ENCODE data around the gene TNS3. TPM values are rescaled to one million over a fixed set of nuclear protein-coding genes. Genes with fewer than 3 reads are reported as not detected.

TNS3 gene
- total and polyA plus RNA-seq, 7 donors = 17.4 to 43.8 (median 28.8) TPM

GRCh38 chr7:47288060-47288459 lies 293.9 kb downstream of the TNS3 start:
- WGBS, 2 donors = 94 to 97% methylated on average over 6 of the region's 6 CpGs
- peaks cover 0 to 13% (median 7%) of the 10 kb centered on the region in 4 donors for H3K4me1 ChIP-seq
- H3K4me3 ChIP-seq = no peak overlapping the region
- intact Hi-C loops (cut with DNase I) = no loop called here
- no peak overlapping the region for H3K27ac ChIP-seq
- DNase-seq = no peak
- H3K9me3 ChIP-seq = no peaks in the 10 kb centered on the region
- H3K27me3 ChIP-seq = no peaks in the 10 kb centered on the region
- peaks cover 7 to 74% (median 29%) of the 10 kb centered on the region in 4 donors for H3K36me3 ChIP-seq
- TF ChIP-seq POLR2AphosphoS5 (IDR thresholded peaks at IDR 0.05) (no peak), CTCF (IDR thresholded peaks at IDR 0.05) (no peak), POLR2A (IDR thresholded peaks at IDR 0.05) (no peak), EP300 (IDR thresholded peaks at IDR 0.05) (no peak)

GRCh38 chr7:47285860-47286491 lies 295.9 kb downstream of the TNS3 start:
- H3K27ac ChIP-seq = peak overlapping the region in 2 of 4 donors; percentile 14 to 54
- intact Hi-C loops (cut with DNase I) = no loop called here

GRCh38 chr7:47284691-47285635 lies 296.9 kb downstream of the TNS3 start:
- Histone ChIP-seq H3K27ac (no peak overlapping the region), H3K4me1 (no peaks in the 10 kb centered on the region), H3K4me3 (no peak overlapping the region), H3K9me3 (no peaks in the 10 kb centered on the region), H3K27me3 (no peaks in the 10 kb centered on the region), H3K36me3 (peaks cover 17 to 73% (median 37%) of the 10 kb centered on the region in 4 donors)
- no peak for TF ChIP-seq EP300 (IDR thresholded peaks at IDR 0.05)
- TF ChIP-seq POLR2AphosphoS5 (IDR thresholded peaks at IDR 0.05) = no peak
- TF ChIP-seq CTCF (IDR thresholded peaks at IDR 0.05) = no peak
- no peak for TF ChIP-seq POLR2A (IDR thresholded peaks at IDR 0.05)
- intact Hi-C loops (cut with DNase I) = no loop called here
- 89 to 91% methylated on average over 11 of the region's 11 CpGs for WGBS, 2 donors
- peak; percentile 52 for DNase-seq

More at GRCh38 chr7:47285860-47286491, 295.9 kb downstream of the TNS3 start:
- DNase-seq = peak; percentile 53
- TF ChIP-seq CTCF (IDR thresholded peaks at IDR 0.05) = no peak
- peak in 2 of 4 donors; percentile 15 to 18 for TF ChIP-seq POLR2AphosphoS5 (IDR thresholded peaks at IDR 0.05)
- no peak for TF ChIP-seq POLR2A (IDR thresholded peaks at IDR 0.05)
- TF ChIP-seq EP300 (IDR thresholded peaks at IDR 0.05) = no peak
- no peaks in the 10 kb centered on the region for H3K27me3 ChIP-seq
- H3K4me3 ChIP-seq = no peak overlapping the region
- H3K36me3 ChIP-seq = peaks cover 17 to 74% (median 40%) of the 10 kb centered on the region in 4 donors
- no peaks in the 10 kb centered on the region for H3K9me3 ChIP-seq
- 91 to 94% methylated on average over 9 of the region's 9 CpGs for WGBS, 2 donors
- H3K4me1 ChIP-seq = no peaks in the 10 kb centered on the region

DNA sequence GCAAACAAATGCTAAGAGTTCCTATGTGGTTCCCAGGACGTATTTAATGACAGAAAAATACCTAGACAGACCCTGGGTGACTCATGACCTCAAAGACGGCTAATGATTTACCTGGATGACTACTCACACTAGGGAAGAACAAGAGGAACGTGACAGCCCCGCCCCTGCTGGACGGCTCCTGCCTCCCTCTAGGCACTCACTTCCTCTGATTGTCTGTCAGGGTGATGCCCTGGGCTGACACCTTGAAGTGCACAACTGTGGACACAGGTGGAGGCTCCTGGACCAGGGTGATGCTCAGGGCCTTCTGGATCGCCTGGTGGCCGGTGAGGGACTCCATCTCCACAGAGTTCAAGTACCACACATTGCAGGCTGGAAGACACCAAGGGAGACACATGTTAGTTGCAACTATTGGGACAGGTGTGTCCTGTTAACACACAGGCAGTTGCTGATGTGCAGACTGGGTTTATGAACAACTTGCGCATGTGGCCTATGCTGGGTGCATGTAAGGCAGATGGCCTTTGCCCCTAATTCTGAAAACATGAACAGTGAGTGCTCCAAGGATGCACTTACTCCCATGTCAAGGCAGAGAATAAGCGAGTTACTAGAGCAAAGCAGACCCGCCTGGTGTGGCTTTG lies 298.3 kb downstream of the TNS3 start:
- DNase-seq = no peak

More for the DNA sequence above, 298.3 kb downstream of the TNS3 start:
- H3K9me3 ChIP-seq = no peaks in the 10 kb centered on the region
- H3K4me1 ChIP-seq = no peaks in the 10 kb centered on the region
- peaks cover 17 to 73% (median 36%) of the 10 kb centered on the region in 4 donors for H3K36me3 ChIP-seq
- intact Hi-C loops (cut with DNase I) = no loop called here
- H3K27ac ChIP-seq = no peak overlapping the region
- 29 to 75% methylated on average over 10 of the region's 10 CpGs for WGBS, 2 donors
- H3K27me3 ChIP-seq = no peaks in the 10 kb centered on the region
- TF ChIP-seq POLR2A (IDR thresholded peaks at IDR 0.05) (no peak), POLR2AphosphoS5 (IDR thresholded peaks at IDR 0.05) (no peak), EP300 (IDR thresholded peaks at IDR 0.05) (no peak), CTCF (IDR thresholded peaks at IDR 0.05) (no peak)
- H3K4me3 ChIP-seq = no peak overlapping the region
